Measurements from ENCODE around the gene TMEM273. TPM values are rescaled to one million over a fixed set of nuclear protein-coding genes. Genes with fewer than 3 reads are reported as not detected.

Gene TMEM273
- total RNA-seq, 5 donors from 2014 or later (not counting 1 experiment from before 2014, with no cell fraction given) = 8.4 to 22.9 (median 15.6) TPM

- H3K9me3 Mint-ChIP-seq = peaks cover 0 to 12% (median 4%) of the 10 kb centered on the region in 3 donors
- Histone ChIP-seq H3K36me3 (ENCODE audit: control insufficient read depth in 2 of 2, extremely low read depth in 1 of 2, insufficient read depth in 1 of 2, low read length in 1 of 2) (no peaks in the 10 kb centered on the region), H3K27me3 (replicated peaks in 1 of 2; ENCODE audit: control insufficient read depth in 2 of 2, extremely low read depth in 1 of 2, insufficient read depth in 2 of 2, low read length in 1 of 2) (peaks cover 0 to 14% of the 10 kb centered on the region in 2 experiments), H3K4me3 (ENCODE audit: control insufficient read depth in 1 of 2, extremely low read depth in 1 of 2, low read length in 1 of 2) (no peak overlapping the region), H3K9me3 (no peaks in the 10 kb centered on the region), H3K27ac (ENCODE audit: low read length) (no peak overlapping the region), H3K4me1 (ENCODE audit: control insufficient read depth in 1 of 2, extremely low read depth in 1 of 2, insufficient read depth in 2 of 2, low read length in 2 of 2) (no peaks in the 10 kb centered on the region)
- H3K27ac Mint-ChIP-seq = no peak overlapping the region
- no peaks in the 10 kb centered on the region for H3K36me3 Mint-ChIP-seq
- ChIA-PET POLR2A (no interaction called here), CTCF (no interaction called here)
- H3K4me1 Mint-ChIP-seq = no peaks in the 10 kb centered on the region
- ATAC-seq (replicated peaks in 1 of 4) (no peak), DNase-seq (no peak)
- no peak overlapping the region for H3K4me3 Mint-ChIP-seq
- H3K27me3 Mint-ChIP-seq = peaks cover 0 to 3% of the 10 kb centered on the region in 2 donors
Measured at GRCh38 chr10:49143249-49143648, 44.9 kb downstream of the TMEM273 start.

GRCh38 chr10:49141541-49142332 lies 46.5 kb downstream of the TMEM273 start:
- Histone ChIP-seq H3K27me3 (replicated peaks in 1 of 2; ENCODE audit: control insufficient read depth in 2 of 2, extremely low read depth in 1 of 2, insufficient read depth in 2 of 2, low read length in 1 of 2) (peaks cover 0 to 14% of the 10 kb centered on the region in 2 experiments), H3K4me1 (ENCODE audit: control insufficient read depth in 1 of 2, extremely low read depth in 1 of 2, insufficient read depth in 2 of 2, low read length in 2 of 2) (no peaks in the 10 kb centered on the region), H3K36me3 (ENCODE audit: control insufficient read depth in 2 of 2, extremely low read depth in 1 of 2, insufficient read depth in 1 of 2, low read length in 1 of 2) (no peaks in the 10 kb centered on the region), H3K4me3 (ENCODE audit: control insufficient read depth in 1 of 2, extremely low read depth in 1 of 2, low read length in 1 of 2) (no peak overlapping the region), H3K9me3 (no peaks in the 10 kb centered on the region), H3K27ac (ENCODE audit: low read length) (no peak overlapping the region)
- ATAC-seq (replicated peaks in 1 of 4) (no peak), DNase-seq (no peak)
- POLR2A ChIA-PET = no interaction called here
- Mint-ChIP-seq H3K27ac (no peak overlapping the region), H3K9me3 (no peaks in the 10 kb centered on the region), H3K27me3 (peaks cover 2 to 3% of the 10 kb centered on the region in 2 donors), H3K36me3 (no peaks in the 10 kb centered on the region), H3K4me1 (no peaks in the 10 kb centered on the region), H3K4me3 (no peak overlapping the region)
- no CpG with 5 or more reads among the region's 5 CpGs for WGBS (ENCODE audit: insufficient coverage)
- CTCF ChIA-PET = interaction anchor here in 1 of 2 donors (0.6 kb wide), 1 partner anchor 398 kb away, joined by 3 read pairs; no protein-coding TSS in a partner anchor

- DNase-seq = no peak
- H3K4me3 ChIP-seq (ENCODE audit: control insufficient read depth in 1 of 2, extremely low read depth in 1 of 2, low read length in 1 of 2) = no peak overlapping the region
- Mint-ChIP-seq H3K4me1 (peaks cover 0 to 5% (median 0%) of the 10 kb centered on the region in 3 donors), H3K27me3 (peaks cover 2 to 6% of the 10 kb centered on the region in 2 donors), H3K36me3 (no peaks in the 10 kb centered on the region), H3K9me3 (peaks cover 0 to 4% (median 2%) of the 10 kb centered on the region in 3 donors), H3K4me3 (no peak overlapping the region), H3K27ac (no peak overlapping the region)
- H3K36me3 ChIP-seq (ENCODE audit: control insufficient read depth in 2 of 2, extremely low read depth in 1 of 2, insufficient read depth in 1 of 2, low read length in 1 of 2) = no peaks in the 10 kb centered on the region
- no peak for ATAC-seq (replicated peaks in 1 of 4)
- no peak overlapping the region for H3K27ac ChIP-seq (ENCODE audit: low read length)
- CTCF ChIA-PET = no interaction called here
- POLR2A ChIA-PET = no interaction called here
- H3K27me3 ChIP-seq (replicated peaks in 1 of 2; ENCODE audit: control insufficient read depth in 2 of 2, extremely low read depth in 1 of 2, insufficient read depth in 2 of 2, low read length in 1 of 2) = peaks cover 0 to 14% of the 10 kb centered on the region in 2 experiments
- no peaks in the 10 kb centered on the region for H3K9me3 ChIP-seq
- WGBS (ENCODE audit: insufficient coverage) = 70% methylated on average over 2 of the region's 5 CpGs
- H3K4me1 ChIP-seq (ENCODE audit: control insufficient read depth in 1 of 2, extremely low read depth in 1 of 2, insufficient read depth in 2 of 2, low read length in 2 of 2) = no peaks in the 10 kb centered on the region
Measured at GRCh38 chr10:49140304-49141177, 47.6 kb downstream of the TMEM273 start.

GRCh38 chr10:49139846-49140195 lies 48.4 kb downstream of the TMEM273 start:
- Histone ChIP-seq H3K27ac (ENCODE audit: low read length) (no peak overlapping the region), H3K36me3 (ENCODE audit: control insufficient read depth in 2 of 2, extremely low read depth in 1 of 2, insufficient read depth in 1 of 2, low read length in 1 of 2) (no peaks in the 10 kb centered on the region), H3K27me3 (replicated peaks in 1 of 2; ENCODE audit: control insufficient read depth in 2 of 2, extremely low read depth in 1 of 2, insufficient read depth in 2 of 2, low read length in 1 of 2) (peaks cover 0 to 11% of the 10 kb centered on the region in 2 experiments), H3K4me1 (ENCODE audit: control insufficient read depth in 1 of 2, extremely low read depth in 1 of 2, insufficient read depth in 2 of 2, low read length in 2 of 2) (no peaks in the 10 kb centered on the region), H3K4me3 (ENCODE audit: control insufficient read depth in 1 of 2, extremely low read depth in 1 of 2, low read length in 1 of 2) (no peak overlapping the region), H3K9me3 (no peaks in the 10 kb centered on the region)
- CTCF ChIA-PET = no interaction called here
- DNase-seq = no peak
- WGBS (ENCODE audit: insufficient coverage) = 53% methylated on average over 2 of the region's 4 CpGs
- ATAC-seq (replicated peaks in 1 of 4) = no peak
- H3K27ac Mint-ChIP-seq = no peak overlapping the region
- H3K4me3 Mint-ChIP-seq = no peak overlapping the region
- H3K4me1 Mint-ChIP-seq = peaks cover 0 to 9% (median 0%) of the 10 kb centered on the region in 3 donors
- H3K9me3 Mint-ChIP-seq = peaks cover 0 to 4% (median 2%) of the 10 kb centered on the region in 3 donors
- peaks cover 3 to 12% of the 10 kb centered on the region in 2 donors for H3K27me3 Mint-ChIP-seq
- H3K36me3 Mint-ChIP-seq = no peaks in the 10 kb centered on the region
- POLR2A ChIA-PET = no interaction called here

GRCh38 chr10:49139028-49139845 lies 49.0 kb downstream of the TMEM273 start:
- peaks cover 0 to 11% of the 10 kb centered on the region in 2 experiments for H3K27me3 ChIP-seq (replicated peaks in 1 of 2; ENCODE audit: control insufficient read depth in 2 of 2, extremely low read depth in 1 of 2, insufficient read depth in 2 of 2, low read length in 1 of 2)
- no peaks in the 10 kb centered on the region for H3K36me3 ChIP-seq (ENCODE audit: control insufficient read depth in 2 of 2, extremely low read depth in 1 of 2, insufficient read depth in 1 of 2, low read length in 1 of 2)
- DNase-seq (no peak), ATAC-seq (replicated peaks in 1 of 4) (no peak)
- CTCF ChIA-PET = no interaction called here
- H3K36me3 Mint-ChIP-seq = no peaks in the 10 kb centered on the region
- peaks cover 3 to 15% of the 10 kb centered on the region in 2 donors for H3K27me3 Mint-ChIP-seq
- H3K4me1 ChIP-seq (ENCODE audit: control insufficient read depth in 1 of 2, extremely low read depth in 1 of 2, insufficient read depth in 2 of 2, low read length in 2 of 2) = no peaks in the 10 kb centered on the region
- H3K27ac Mint-ChIP-seq = no peak overlapping the region
- H3K9me3 ChIP-seq = no peaks in the 10 kb centered on the region
- H3K27ac ChIP-seq (ENCODE audit: low read length) = no peak overlapping the region
- no peak overlapping the region for H3K4me3 Mint-ChIP-seq
- H3K9me3 Mint-ChIP-seq = peaks cover 0 to 4% (median 2%) of the 10 kb centered on the region in 3 donors
- no peak overlapping the region for H3K4me3 ChIP-seq (ENCODE audit: control insufficient read depth in 1 of 2, extremely low read depth in 1 of 2, low read length in 1 of 2)
- POLR2A ChIA-PET = no interaction called here
- H3K4me1 Mint-ChIP-seq = peaks cover 0 to 9% (median 0%) of the 10 kb centered on the region in 3 donors
- WGBS (ENCODE audit: insufficient coverage) = 89% methylated on average over 3 of the region's 8 CpGs

- no peak overlapping the region for H3K27ac Mint-ChIP-seq
- ChIA-PET CTCF (no interaction called here), POLR2A (interaction anchor here in 1 of 2 donors (0.7 kb wide), 1 partner anchor 26 kb away, joined by 3 read pairs; no protein-coding TSS in a partner anchor)
- peaks cover 3 to 15% of the 10 kb centered on the region in 2 donors for H3K27me3 Mint-ChIP-seq
- peaks cover 0 to 12% of the 10 kb centered on the region in 2 experiments for H3K27me3 ChIP-seq (replicated peaks in 1 of 2; ENCODE audit: control insufficient read depth in 2 of 2, extremely low read depth in 1 of 2, insufficient read depth in 2 of 2, low read length in 1 of 2)
- no peaks in the 10 kb centered on the region for H3K36me3 Mint-ChIP-seq
- DNase-seq (no peak), ATAC-seq (replicated peaks in 1 of 4) (no peak)
- no peaks in the 10 kb centered on the region for H3K36me3 ChIP-seq (ENCODE audit: control insufficient read depth in 2 of 2, extremely low read depth in 1 of 2, insufficient read depth in 1 of 2, low read length in 1 of 2)
- no peak overlapping the region for H3K4me3 ChIP-seq (ENCODE audit: control insufficient read depth in 1 of 2, extremely low read depth in 1 of 2, low read length in 1 of 2)
- H3K9me3 ChIP-seq = no peaks in the 10 kb centered on the region
- no peaks in the 10 kb centered on the region for H3K4me1 ChIP-seq (ENCODE audit: control insufficient read depth in 1 of 2, extremely low read depth in 1 of 2, insufficient read depth in 2 of 2, low read length in 2 of 2)
- 89% methylated on average over 6 of the region's 7 CpGs for WGBS (ENCODE audit: insufficient coverage)
- no peak overlapping the region for H3K4me3 Mint-ChIP-seq
- H3K27ac ChIP-seq (ENCODE audit: low read length) = no peak overlapping the region
- H3K4me1 Mint-ChIP-seq = peaks cover 0 to 9% (median 0%) of the 10 kb centered on the region in 3 donors
- H3K9me3 Mint-ChIP-seq = peaks cover 0 to 4% (median 2%) of the 10 kb centered on the region in 3 donors
Measured at GRCh38 chr10:49138361-49138891, 49.8 kb downstream of the TMEM273 start.

Data from T-cell (primary cell).